ENCODE measurements around the gene CHODL.

CHODL gene

DNA sequence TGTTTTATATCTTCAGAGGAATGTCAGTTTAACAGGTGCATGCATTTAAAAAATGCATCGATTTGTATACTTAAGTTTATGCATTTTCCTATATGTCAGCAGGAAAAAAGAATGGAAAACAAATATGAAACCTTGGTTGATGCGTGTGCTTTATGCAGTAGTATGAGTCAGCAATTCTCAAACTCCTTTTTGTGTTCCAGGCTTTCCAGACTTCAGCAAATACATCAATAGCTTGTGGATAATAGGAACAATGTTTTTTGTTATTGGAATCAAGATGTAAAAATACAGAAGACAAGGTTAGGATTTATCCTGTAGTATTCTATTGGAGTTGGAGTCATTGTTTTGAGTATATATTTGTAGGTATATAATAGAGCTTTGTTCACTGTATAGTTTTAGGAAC is 45.2 kb downstream of the CHODL start:
- no peak for DNase-seq (ENCODE audit: low read depth)

DNA sequence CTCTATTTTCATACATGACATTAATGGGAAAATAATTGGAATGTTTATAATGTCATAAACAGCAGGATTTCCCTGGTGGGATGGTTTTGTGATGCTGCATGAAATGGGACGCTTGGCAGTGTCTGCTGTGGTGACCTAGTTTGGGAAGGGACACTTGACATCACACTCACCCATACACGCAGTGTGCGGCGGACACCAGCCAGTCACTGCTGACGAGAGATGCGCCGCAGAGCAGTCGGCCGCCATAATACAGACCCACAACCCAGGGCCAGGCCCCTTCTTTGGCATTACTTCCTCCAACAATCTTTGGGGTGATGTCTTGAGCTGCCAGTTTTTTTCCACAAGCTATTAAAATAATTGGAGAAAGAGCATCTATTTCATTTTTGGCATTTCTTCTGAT is 49.5 kb downstream of the CHODL start:
- no peak for DNase-seq (ENCODE audit: low read depth)

DNA sequence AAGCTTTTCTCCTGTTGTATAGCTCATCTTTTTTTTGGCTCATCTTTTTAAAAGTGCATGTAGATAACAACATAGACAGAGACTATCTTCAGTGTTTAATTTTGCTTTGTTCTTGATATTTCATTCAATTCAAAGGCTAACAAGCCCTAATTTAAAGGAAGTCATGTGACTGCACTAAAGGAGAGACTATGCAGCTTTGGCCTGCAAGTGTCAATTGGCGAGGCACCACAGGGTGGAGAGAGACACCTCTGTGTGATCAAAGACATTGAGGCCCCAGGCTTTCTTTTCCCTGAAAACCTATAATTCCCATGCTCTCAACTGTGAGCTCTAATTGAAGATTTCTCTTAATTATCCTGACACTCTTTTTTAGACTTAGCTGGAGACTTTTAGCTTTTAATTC is 53.6 kb downstream of the CHODL start:
- no peak for DNase-seq (ENCODE audit: low read depth)

Measured in activated T-cell treated with anti-CD3 and anti-CD28 coated beads for 48 hours (primary cell).